Omental fat pad (tissue), 4 donors: Measurements from ENCODE around the gene HYKK. TPM values are rescaled to one million over a fixed set of nuclear protein-coding genes. Genes with fewer than 3 reads are reported as not detected.
"Not testable (repeated sequence)": the region's sequence is repeated elsewhere in the genome, so short reads cannot be mapped to it uniquely, and the experiment has no call there.

Source experiments
- ATAC-seq: fragments of 150-250 bp; one replicate; pipeline ENCODE4 v1.9.1; 2016; ENCODE audit warnings: mild to moderate bottlenecking, moderate library complexity; ENCODE audit not compliant: low FRiP score
- DNase-seq: peaks from one replicate; pipeline ENCODE4 v3.0.0-alpha.2; 2019; ENCODE audit warnings: low spot score
- total RNA-seq, 4 donors: library from RNA; depleted of rRNA; stranded (reverse); fragments of >200 nt; gene quantifications; one replicate each; pipeline ENCODE4 v1.1.0, GENCODE V29; 2016
- TF ChIP-seq, protein P1 (sequence below), 3 donors: fragments of 450-650 bp; IDR thresholded peaks; one replicate each; pipeline ENCODE4 v1.5.1; 2016 to 2017; ENCODE audit warnings: antibody characterized with exemption in 3 of 3, mild to moderate bottlenecking in 3 of 3, moderate library complexity in 2 of 3

HYKK gene
- total RNA-seq, 4 donors from 2014 or later = 3.8 to 8.0 (median 4.8) TPM

DNA sequence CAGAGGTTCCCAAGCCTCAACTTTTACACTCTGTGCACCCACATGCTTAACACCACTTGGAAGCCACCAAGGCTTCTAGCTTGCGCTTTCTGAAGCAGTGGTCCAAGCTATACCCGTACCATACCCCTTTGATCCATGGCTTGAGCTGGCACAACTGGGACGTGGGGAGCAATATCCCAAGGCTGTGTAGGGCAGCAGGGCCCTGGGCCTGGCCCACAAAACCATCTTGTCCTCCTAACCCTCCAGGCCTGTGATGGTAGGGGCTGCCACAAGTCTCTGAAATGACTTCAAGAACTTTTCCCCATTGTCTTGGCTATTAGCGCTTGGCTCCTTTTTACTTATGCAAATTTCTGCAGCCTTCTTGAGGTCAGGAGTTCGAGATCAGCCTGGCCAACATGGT, 16.9 kb downstream of the HYKK start:
- TF ChIP-seq, protein P1, sequence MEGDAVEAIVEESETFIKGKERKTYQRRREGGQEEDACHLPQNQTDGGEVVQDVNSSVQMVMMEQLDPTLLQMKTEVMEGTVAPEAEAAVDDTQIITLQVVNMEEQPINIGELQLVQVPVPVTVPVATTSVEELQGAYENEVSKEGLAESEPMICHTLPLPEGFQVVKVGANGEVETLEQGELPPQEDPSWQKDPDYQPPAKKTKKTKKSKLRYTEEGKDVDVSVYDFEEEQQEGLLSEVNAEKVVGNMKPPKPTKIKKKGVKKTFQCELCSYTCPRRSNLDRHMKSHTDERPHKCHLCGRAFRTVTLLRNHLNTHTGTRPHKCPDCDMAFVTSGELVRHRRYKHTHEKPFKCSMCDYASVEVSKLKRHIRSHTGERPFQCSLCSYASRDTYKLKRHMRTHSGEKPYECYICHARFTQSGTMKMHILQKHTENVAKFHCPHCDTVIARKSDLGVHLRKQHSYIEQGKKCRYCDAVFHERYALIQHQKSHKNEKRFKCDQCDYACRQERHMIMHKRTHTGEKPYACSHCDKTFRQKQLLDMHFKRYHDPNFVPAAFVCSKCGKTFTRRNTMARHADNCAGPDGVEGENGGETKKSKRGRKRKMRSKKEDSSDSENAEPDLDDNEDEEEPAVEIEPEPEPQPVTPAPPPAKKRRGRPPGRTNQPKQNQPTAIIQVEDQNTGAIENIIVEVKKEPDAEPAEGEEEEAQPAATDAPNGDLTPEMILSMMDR (IDR thresholded peaks at IDR 0.05) = no peak
- ATAC-seq (no peak), DNase-seq (no peak)

DNA sequence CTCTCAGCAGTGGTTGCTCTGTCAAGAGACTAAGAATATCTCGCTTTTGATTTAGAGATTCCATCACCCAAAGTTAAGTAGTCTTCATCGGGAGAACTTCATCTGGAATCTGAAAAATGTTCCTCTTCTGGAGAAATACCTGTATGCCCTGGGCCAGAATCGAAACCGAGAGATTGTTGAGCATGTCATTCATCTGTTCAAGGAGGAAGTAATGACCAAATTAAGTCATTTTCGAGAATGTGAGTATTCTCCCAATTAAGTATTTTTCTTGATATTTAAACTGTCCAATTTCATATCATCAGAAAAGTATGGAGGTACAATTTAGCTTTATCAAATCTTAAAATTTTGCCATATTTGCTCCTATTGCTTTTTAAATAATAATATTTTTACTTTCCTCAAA, 19.9 kb downstream of the HYKK start:
- ATAC-seq (no peak), DNase-seq (no peak)
- TF ChIP-seq, protein P1 (IDR thresholded peaks at IDR 0.05) = no peak

DNA sequence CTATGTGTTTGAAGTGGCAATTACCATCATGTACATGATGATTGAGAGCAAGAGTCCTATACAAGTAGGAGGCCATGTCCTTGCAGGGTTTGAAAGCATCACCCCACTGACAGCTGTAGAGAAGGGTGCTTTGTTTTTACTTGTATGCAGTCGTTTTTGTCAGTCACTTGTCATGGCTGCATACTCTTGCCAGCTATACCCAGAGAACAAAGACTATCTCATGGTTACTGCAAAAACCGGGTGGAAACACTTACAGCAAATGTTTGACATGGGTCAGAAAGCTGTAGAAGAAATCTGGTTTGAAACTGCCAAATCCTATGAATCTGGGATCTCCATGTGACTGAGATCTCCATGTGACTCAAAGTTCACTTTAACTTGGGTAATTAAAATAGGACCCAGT, 26.0 kb downstream of the HYKK start:
- no peak for ATAC-seq

DNA sequence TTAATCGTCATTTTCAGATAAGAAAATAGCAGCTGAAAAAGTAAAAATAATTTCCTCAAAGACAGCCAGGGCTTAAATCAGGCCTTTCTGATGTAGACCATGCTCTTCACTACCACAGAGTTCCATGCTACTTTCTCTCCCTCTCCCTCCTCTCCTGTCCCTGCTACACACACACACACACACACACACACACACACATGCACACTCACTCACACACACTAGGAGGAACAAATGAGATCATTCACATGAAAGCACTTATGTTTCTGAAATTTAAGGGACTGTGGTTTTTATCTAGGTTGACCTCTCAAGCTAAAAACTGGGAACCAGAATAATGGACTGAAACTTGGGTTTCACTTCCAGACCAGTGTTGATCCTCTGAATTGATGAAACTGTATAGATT, 28.8 kb downstream of the HYKK start:
- TF ChIP-seq, protein P1 (IDR thresholded peaks at IDR 0.05) = no peak
- DNase-seq = no peak
- no peak for ATAC-seq

More for the DNA sequence above, 26.0 kb downstream of the HYKK start:
- no peak for DNase-seq
- TF ChIP-seq, protein P1 (IDR thresholded peaks at IDR 0.05) = no peak

DNA sequence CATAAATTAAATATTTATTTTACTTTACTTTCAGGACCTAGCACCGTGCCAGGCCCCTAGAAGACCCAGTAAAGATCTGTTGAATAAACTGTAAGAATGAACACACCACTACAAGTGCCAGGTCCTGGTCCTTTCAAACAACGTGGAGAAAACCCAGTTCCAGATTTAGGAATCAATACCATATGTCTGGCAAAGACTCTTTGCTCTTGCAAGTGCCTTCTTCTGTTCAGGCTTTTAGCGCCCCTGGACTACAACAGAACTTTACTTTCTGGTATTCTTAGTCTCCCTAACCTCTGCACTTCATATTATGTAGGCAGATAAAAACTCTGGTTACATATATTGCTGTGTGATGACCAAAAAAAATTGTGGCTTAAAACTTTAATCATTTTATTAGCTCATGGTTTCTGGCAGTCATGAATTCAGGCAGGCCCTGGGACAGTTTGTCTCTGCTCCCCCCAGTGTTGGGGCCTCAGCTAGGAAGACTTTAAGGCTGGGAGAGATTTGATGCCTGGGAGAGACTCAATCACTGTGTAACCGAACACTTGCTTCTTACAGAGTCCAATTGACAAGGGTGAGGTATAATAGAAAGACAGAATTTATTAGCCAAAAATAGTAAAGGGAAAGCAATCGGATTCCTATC, 30.0 kb downstream of the HYKK start:
- TF ChIP-seq, protein P1 (IDR thresholded peaks at IDR 0.05) = no peak
- no peak for DNase-seq
- ATAC-seq = no peak

DNA sequence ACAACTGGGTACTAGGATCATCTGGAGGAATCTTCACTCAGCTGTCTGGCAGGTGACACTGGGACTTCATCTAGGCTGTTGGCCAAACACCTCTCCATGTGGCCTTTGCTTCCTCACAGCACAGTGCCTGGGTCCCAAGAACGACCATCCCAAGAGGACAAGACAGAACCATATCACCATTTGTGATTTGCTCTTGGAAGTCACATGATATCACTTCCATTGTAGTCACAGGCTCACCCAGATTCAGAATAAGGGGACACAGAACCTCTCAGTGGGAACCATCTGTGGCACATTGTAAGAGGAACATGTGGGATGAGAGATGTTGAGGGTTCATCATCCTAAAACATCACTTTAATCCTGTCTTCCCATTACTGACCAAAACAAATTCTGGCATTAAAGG, 31.0 kb downstream of the HYKK start:
- DNase-seq (no peak), ATAC-seq (no peak)
- TF ChIP-seq, protein P1 (IDR thresholded peaks at IDR 0.05) = no peak

DNA sequence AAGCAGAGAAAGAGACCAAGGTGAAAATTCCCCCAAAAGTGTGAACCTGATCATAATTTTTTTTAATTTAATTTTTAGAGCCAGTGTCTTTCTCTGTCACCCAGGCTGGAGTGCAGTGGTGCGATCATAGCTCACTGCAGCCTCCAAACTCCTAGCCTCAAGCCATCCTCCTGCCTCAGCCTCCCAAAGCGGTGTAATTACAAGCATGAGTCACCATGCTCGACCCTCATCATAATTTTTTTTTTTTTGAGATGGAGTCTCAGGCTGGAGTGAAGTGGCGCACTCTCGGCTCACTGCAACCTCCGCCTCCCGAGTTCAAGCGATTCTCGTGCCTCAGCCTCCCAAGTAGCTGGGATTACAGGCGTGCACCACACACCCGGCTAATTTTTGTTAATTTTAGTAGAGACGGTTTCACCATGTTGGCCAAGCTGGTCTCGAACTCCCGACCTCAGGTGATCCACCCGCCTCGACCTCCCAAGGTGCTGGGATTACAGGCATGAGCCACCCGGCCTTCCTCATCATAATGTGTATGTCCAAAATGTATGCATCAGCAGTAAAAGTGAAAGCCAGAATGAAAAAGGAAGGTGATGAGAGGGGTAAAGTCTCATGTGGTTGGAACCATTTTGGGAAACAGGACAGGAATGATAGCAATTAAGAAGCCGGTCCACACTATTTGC, 32.2 kb downstream of the HYKK start:
- not testable (repeated sequence) for DNase-seq, ATAC-seq
